Stimulated activated CD4-positive, alpha-beta T cell treated with anti-CD3 and anti-CD28 coated beads, TNF-alpha, amount 100 ng/mL, for 48 hours (primary cell): ENCODE results near the gene HOXA6.

ENCODE experiments used
- DNase-seq, 3 donors: peaks; one replicate each; pipeline ENCODE4 v3.0.0-alpha.2; 2020; ENCODE audit warnings: low read depth in 3 of 3

HOXA6 gene

DNA sequence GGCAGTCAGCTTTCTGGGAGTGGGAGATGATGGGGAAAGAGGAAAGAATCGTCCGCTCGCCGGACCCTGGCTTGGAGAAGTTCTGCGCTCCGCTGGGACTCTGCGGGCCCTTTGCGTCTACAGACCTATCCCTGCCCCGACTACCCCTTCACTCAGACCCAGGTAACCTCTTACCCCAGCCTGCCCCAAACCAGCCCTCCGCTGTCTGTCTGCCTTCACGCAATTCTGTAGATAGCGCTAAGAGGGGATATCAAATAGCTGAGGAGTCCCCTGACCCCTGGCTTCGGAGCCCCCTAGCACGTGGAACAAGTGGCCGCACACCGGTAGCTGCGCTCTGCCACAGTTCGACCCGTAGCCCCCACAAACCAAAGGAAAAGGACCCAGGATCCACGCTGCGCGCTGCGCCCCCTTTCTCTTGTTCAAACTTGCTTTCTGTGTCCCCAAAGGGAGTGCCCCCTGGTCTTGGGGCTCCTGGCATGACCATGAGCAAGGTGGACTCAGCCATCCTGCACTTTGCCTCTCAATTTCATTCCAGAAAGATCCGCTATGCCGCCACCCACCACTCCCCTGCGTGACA is 24.0 kb downstream of the HOXA6 start:
- no peak for DNase-seq

- DNase-seq, result no peak
Measured at GRCh38 chr7:27123007-27123476, 24.5 kb downstream of the HOXA6 start.

- DNase-seq, result no peak
Measured at GRCh38 chr7:27122077-27122910, 25.3 kb downstream of the HOXA6 start.

DNA sequence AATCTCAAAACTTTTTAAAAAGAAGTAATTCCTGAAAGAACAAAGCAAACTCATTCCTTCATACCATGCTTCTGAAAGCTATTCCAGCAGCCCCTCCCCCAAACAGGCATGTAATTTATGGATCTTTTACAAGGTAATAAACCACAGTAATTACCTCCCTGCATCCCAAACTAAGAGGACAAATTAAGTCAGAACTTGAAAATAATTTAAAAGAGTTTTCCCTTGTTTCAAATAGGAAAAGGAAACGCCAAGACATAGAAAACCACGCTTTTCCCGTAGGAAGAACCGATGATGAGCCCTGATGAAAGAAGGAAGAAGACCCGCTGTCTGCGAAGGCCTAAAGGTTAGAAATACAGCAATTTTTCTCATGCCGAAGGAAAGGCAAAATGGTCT is 25.9 kb downstream of the HOXA6 start:
- DNase-seq, result no peak

DNA sequence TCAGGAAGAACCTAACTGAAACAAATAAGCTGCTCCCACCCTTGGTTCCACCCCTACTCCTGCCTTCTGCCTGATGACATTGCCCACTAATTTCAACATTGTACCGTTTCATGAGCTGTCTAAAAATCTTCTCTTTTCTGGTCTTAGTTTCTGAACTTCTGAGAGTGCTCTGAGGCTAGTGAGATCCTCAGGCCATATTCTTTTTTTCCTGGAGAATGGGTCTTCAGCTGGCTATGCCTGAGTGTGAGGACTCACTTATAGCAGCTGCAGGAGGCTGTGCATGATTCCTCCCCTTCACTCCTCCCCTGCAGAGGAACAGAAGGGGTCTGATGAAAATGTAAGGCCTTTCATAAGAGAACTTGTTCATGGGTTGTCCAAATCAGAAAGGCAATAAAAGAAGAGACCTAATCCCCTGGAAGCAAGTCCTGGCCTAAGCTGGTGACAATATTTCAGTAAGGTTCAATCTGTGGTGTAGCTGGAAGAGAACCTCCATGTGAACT is 28.1 kb downstream of the HOXA6 start:
- DNase-seq, result no peak

DNA sequence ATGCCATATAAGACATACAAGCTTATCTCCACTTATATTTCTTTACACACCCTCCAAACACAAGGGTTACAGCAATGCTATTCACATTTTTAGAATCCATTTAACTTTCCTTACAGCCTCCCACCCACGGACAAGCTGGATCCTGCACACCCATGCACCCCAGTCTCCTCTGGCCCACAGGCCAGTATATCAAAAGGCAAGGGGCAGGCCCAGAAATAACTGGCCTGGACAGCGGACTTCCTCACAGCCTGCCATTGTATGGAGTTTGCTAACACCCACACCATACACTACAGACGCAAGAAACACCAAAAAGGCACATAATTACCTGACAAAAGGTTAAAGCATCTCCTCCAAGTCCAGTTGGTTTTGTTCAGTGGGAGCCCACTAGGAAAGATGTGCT is 29.0 kb downstream of the HOXA6 start:
- DNase-seq, result no peak

- no peak for DNase-seq
Measured at GRCh38 chr7:27117887-27118491, 29.6 kb downstream of the HOXA6 start.

- no peak for DNase-seq
Measured at GRCh38 chr7:27116962-27117886, 30.4 kb downstream of the HOXA6 start.

DNA sequence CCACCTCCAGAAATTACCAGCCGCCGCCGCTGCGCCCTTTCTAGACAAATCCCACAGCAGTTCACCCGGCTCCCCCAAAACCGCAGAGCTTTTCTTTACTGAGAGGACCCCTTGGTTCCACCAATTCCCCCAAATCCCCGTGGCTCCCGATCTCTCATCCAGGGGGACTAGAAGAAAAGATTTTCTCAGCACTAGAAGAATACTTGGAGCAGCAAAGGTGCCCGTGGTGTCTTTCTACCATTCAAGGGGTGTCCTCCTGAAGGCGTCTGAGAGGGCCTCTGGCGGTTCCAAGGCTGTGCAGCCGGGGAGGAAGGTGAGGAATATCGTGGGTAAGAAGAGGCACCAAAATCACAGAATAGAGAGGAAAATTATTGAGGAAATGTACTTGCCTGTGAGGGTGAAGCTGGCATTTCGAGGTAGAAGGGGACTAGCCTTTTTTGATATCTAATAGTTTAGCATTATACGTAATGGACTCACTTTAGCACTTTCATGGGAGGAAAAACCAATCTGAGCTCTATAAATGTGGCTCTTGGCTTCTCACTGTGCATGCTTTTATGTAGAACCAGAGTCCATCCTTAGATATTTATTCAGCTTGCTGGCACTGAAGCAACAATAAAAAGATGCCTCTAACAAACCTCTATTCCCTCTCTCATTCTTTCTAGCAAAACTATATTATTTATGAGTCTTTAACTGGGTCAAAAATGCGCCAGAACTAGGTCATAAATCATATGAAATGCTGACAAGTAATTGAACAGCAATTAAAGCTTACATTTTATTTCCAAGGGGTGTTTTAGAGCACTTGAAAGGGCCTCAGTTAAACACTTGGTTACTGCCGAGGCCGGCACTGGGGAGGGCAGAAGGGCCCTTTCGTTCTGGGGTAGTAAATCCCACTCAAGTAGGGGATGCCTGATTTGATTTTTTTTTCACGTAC is 31.3 kb downstream of the HOXA6 start:
- DNase-seq, result no peak

DNA sequence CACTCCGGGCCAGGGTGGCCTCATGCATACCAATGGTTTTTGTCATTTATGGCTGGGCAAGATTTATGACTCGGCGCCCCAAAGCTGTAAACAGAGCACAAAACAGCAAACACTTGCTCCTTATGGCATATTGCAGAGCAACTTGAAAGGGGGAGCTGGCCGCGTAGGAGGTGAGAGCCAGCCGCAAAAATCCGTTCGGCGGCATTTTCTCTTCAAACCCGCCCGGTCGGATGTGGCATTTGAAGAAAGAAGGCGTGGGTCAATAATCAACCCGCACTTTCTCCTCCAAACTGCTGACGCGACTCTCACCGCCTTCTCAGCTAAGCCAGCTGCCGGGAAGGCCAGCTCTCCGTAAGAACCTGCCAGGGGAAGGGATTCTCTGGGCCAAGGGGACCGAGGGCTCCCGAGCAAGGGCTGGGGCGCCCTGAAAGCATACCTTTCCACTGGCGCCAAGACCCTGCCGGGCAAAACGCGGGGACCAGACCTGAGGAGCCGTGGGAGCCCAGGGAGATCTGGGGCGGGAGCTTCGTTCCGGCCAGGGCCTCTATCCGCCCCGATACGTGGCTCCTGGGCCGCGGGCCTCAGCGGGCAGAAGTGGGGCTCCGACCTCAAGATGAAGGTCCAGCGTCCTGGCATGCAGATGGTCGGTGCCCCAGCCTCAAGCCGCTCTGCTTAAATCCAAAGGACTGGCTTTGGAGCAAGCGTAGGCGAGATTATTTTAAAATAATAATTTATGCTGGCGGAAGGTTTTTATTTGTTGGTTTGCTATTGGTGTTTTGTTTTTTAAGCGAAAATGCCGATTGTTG is 32.1 kb downstream of the HOXA6 start:
- DNase-seq, result no peak

GRCh38 chr7:27114881-27115220 is 32.7 kb downstream of the HOXA6 start:
- no peak for DNase-seq

GRCh38 chr7:27113991-27114769 is 33.4 kb downstream of the HOXA6 start:
- DNase-seq, result no peak

DNA sequence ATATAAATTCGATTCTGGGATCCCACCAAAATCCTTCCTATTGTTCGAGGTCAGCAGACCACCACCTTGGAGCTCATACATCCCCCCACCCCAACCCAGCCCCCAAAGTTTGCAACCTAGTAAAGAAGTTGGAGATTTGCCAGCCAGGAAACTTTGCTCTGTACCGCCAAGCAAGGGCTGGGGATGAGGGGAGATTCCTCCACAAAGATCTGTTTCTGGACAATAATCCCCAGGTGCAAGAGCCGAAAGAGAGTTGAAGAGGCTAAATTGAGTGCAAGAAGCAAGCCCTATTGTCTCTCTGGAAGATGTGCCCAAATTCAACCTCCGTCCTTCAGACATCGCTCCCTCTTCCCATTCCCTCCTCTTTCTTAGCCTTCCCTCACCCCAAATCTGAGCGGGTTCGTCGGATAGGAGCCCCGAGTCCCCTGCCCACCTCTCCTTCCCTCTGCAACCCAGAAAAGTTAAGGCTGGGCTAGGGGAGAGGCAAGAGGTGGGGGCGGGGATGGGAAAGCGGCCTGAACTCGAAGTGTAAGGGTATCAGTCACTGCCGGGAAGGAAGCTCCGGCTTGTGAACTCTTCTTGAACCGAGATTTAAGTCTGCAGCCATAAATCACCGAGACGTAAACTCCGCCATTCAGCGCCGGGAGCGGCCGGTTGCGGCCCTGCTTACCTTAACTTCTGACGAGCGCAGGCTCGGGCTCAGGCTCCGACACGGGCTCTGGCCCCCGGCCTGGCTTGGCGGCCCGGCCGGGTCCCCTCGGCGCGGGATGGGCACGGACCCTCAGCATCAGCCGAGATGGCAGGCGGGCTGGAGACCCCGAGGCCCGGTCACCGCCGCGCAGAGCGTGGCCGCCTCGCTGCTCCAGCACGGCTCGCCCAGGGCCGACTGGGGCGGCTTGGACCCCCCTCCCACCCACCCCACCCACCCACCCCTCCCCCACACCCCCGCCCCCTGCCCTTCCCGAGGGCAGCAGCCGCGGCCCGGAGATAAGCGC is 34.3 kb downstream of the HOXA6 start:
- no peak for DNase-seq

DNA sequence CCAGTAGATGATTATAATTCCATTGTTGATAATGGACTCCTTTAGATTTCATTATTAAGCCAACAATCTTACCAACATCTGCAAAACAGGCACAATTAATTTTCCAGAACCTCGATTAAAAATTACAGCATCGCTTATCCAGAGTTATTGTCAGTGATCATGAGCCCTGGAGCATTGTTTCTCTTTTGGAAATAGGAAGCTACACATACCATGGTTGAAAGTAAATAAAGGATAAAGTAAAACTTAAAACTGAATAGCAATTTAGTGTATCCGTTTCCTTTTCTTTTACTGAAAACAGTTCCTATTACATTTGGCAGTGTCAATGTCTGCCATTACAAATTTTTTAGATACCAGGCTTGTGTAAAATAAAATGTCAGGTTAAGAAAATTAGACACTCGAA is 35.2 kb downstream of the HOXA6 start:
- no peak for DNase-seq

DNA sequence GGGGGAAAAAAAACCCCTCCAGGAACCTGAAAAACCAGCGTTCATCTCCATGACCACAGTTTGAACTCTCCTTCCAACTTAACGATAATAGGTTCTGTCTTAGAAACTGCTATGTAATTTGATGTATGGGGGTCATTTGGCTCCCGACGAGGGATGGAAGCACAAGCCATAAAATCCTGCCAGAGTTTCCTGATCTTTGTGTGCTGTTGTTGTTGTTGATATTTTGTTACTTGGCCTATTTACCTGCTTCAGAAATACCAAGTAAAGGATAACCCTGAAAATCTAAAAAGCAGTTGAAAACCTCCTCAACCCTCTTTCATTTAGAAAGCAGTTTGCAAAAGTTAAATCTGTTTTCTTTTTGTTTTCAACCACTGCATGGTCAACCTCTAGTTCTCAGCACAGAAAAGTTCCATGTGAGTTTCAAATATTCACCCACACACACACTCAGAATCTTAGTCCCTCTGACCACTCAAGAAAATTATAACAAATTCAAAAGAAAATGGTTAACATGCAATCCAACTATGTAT is 35.8 kb downstream of the HOXA6 start:
- no peak for DNase-seq

- no peak for DNase-seq
Measured at GRCh38 chr7:27111042-27111750, 36.4 kb downstream of the HOXA6 start.
